Activated naive CD8-positive, alpha-beta T cell (primary cell): ENCODE results near the gene IL17RA.
"Not testable (repeated sequence)": the region's sequence is repeated elsewhere in the genome, so short reads cannot be mapped to it uniquely, and the experiment has no call there.

Source experiments
- H3K27ac Mint-ChIP-seq: one replicate; pipeline ENCODE4 v1.8.0; 2021; ENCODE audit warnings: mixed read lengths
- H3K27me3 Mint-ChIP-seq: one replicate; pipeline ENCODE4 v1.8.0; 2021; ENCODE audit warnings: mixed read lengths
- H3K36me3 Mint-ChIP-seq: one replicate; pipeline ENCODE4 v1.8.0; 2021; ENCODE audit warnings: mixed read lengths
- H3K4me1 Mint-ChIP-seq: one replicate; pipeline ENCODE4 v1.8.0; 2021; ENCODE audit warnings: low read depth, mixed read lengths
- H3K4me3 Mint-ChIP-seq: one replicate; pipeline ENCODE4 v1.8.0; 2021; ENCODE audit warnings: mild to moderate bottlenecking, mixed read lengths
- H3K9me3 Mint-ChIP-seq: one replicate; pipeline ENCODE4 v1.8.0; 2021; ENCODE audit warnings: low read depth, mixed read lengths

IL17RA gene

GRCh38 chr22:17084554-17085276 lies at the start of gene IL17RA:
TSS of gene IL17RA (plus strand) at chr22:17085000. CDS start at chr22:17085092, 92 bp downstream.
- H3K27ac Mint-ChIP-seq = peak within 1 kb of the TSS; percentile 91
- H3K36me3 Mint-ChIP-seq = no peaks in the 10 kb centered on the region
- no peaks in the 10 kb centered on the region for H3K27me3 Mint-ChIP-seq
- peak within 1 kb of the TSS; percentile 93 for H3K4me3 Mint-ChIP-seq
- peaks cover 39% of the 10 kb centered on the region for H3K4me1 Mint-ChIP-seq
- H3K9me3 Mint-ChIP-seq = no peaks in the 10 kb centered on the region

GRCh38 chr22:17035246-17035645 lies 49.6 kb upstream of the IL17RA start:
- Mint-ChIP-seq H3K9me3 (no peaks in the 10 kb centered on the region), H3K27ac (peak overlapping the region; percentile 46), H3K36me3 (peaks cover 2% of the 10 kb centered on the region), H3K4me1 (peaks cover 24% of the 10 kb centered on the region), H3K4me3 (peak overlapping the region; percentile 81), H3K27me3 (peaks cover 4% of the 10 kb centered on the region)

- not testable (repeated sequence) for H3K9me3 Mint-ChIP-seq, H3K27me3 Mint-ChIP-seq, H3K36me3 Mint-ChIP-seq
- peaks cover 24% of the 10 kb centered on the region for H3K4me1 Mint-ChIP-seq
- peak overlapping the region; percentile 30 for H3K27ac Mint-ChIP-seq
- H3K4me3 Mint-ChIP-seq = peak overlapping the region; percentile 81
Measured at GRCh38 chr22:17035976-17036841, 48.6 kb upstream of the IL17RA start.

GRCh38 chr22:17036842-17037711 lies 47.7 kb upstream of the IL17RA start:
- not testable (repeated sequence) for H3K9me3 Mint-ChIP-seq, H3K27ac Mint-ChIP-seq, H3K36me3 Mint-ChIP-seq, H3K27me3 Mint-ChIP-seq
- Mint-ChIP-seq H3K4me1 (peaks cover 24% of the 10 kb centered on the region), H3K4me3 (peak overlapping the region; percentile 75)

GRCh38 chr22:17043521-17043920 lies 41.3 kb upstream of the IL17RA start:
- Mint-ChIP-seq H3K27me3 (no peaks in the 10 kb centered on the region), H3K4me1 (peaks cover 5% of the 10 kb centered on the region), H3K27ac (no peak overlapping the region), H3K36me3 (peaks cover 2% of the 10 kb centered on the region), H3K4me3 (no peak overlapping the region), H3K9me3 (no peaks in the 10 kb centered on the region)

- Mint-ChIP-seq H3K4me1 (no peaks in the 10 kb centered on the region), H3K27ac (no peak overlapping the region), H3K9me3 (no peaks in the 10 kb centered on the region), H3K27me3 (no peaks in the 10 kb centered on the region), H3K36me3 (no peaks in the 10 kb centered on the region), H3K4me3 (no peak overlapping the region)
Measured at GRCh38 chr22:17046566-17047348, 38.0 kb upstream of the IL17RA start.

GRCh38 chr22:17047656-17048055 lies 37.1 kb upstream of the IL17RA start:
- Mint-ChIP-seq H3K36me3 (no peaks in the 10 kb centered on the region), H3K27me3 (no peaks in the 10 kb centered on the region), H3K4me1 (no peaks in the 10 kb centered on the region), H3K9me3 (no peaks in the 10 kb centered on the region), H3K4me3 (no peak overlapping the region), H3K27ac (no peak overlapping the region)

- Mint-ChIP-seq H3K4me1 (peaks cover 3% of the 10 kb centered on the region), H3K4me3 (no peak overlapping the region), H3K27me3 (no peaks in the 10 kb centered on the region), H3K27ac (no peak overlapping the region), H3K9me3 (no peaks in the 10 kb centered on the region), H3K36me3 (no peaks in the 10 kb centered on the region)
Measured at GRCh38 chr22:17056058-17056457, 28.7 kb upstream of the IL17RA start.

GRCh38 chr22:17056807-17057206 lies 28.0 kb upstream of the IL17RA start:
- no peak overlapping the region for H3K27ac Mint-ChIP-seq
- no peaks in the 10 kb centered on the region for H3K36me3 Mint-ChIP-seq
- no peaks in the 10 kb centered on the region for H3K27me3 Mint-ChIP-seq
- H3K4me3 Mint-ChIP-seq = no peak overlapping the region
- H3K4me1 Mint-ChIP-seq = peaks cover 3% of the 10 kb centered on the region
- no peaks in the 10 kb centered on the region for H3K9me3 Mint-ChIP-seq

GRCh38 chr22:17057959-17058814 lies 26.6 kb upstream of the IL17RA start:
- no peak overlapping the region for H3K4me3 Mint-ChIP-seq
- peaks cover 4% of the 10 kb centered on the region for H3K4me1 Mint-ChIP-seq
- H3K9me3 Mint-ChIP-seq = no peaks in the 10 kb centered on the region
- no peaks in the 10 kb centered on the region for H3K36me3 Mint-ChIP-seq
- no peak overlapping the region for H3K27ac Mint-ChIP-seq
- no peaks in the 10 kb centered on the region for H3K27me3 Mint-ChIP-seq

GRCh38 chr22:17060126-17060525 lies 24.7 kb upstream of the IL17RA start:
- Mint-ChIP-seq H3K4me1 (peaks cover 12% of the 10 kb centered on the region), H3K4me3 (no peak overlapping the region), H3K36me3 (no peaks in the 10 kb centered on the region), H3K27ac (no peak overlapping the region), H3K27me3 (no peaks in the 10 kb centered on the region), H3K9me3 (no peaks in the 10 kb centered on the region)

- Mint-ChIP-seq H3K27me3 (no peaks in the 10 kb centered on the region), H3K27ac (no peak overlapping the region), H3K4me1 (peaks cover 9% of the 10 kb centered on the region), H3K4me3 (no peak overlapping the region), H3K9me3 (no peaks in the 10 kb centered on the region), H3K36me3 (no peaks in the 10 kb centered on the region)
Measured at GRCh38 chr22:17063411-17064106, 21.2 kb upstream of the IL17RA start.

- H3K27me3 Mint-ChIP-seq = no peaks in the 10 kb centered on the region
- peaks cover 9% of the 10 kb centered on the region for H3K4me1 Mint-ChIP-seq
- H3K9me3 Mint-ChIP-seq = no peaks in the 10 kb centered on the region
- no peak overlapping the region for H3K4me3 Mint-ChIP-seq
- H3K36me3 Mint-ChIP-seq = no peaks in the 10 kb centered on the region
- H3K27ac Mint-ChIP-seq = no peak overlapping the region
Measured at GRCh38 chr22:17064498-17065100, 20.2 kb upstream of the IL17RA start.
